GM18520 (cell line): ENCODE data around the gene CARD14.
"Not testable (repeated sequence)": the region's sequence is repeated elsewhere in the genome, so short reads cannot be mapped to it uniquely, and the experiment has no call there.

Source experiments
- ATAC-seq: cut with Tn5 transposase; IDR thresholded peaks from one replicate; pipeline ENCODE4 v1.9.1; 2021; ENCODE audit not compliant: unreplicated experiment

Gene CARD14

DNA sequence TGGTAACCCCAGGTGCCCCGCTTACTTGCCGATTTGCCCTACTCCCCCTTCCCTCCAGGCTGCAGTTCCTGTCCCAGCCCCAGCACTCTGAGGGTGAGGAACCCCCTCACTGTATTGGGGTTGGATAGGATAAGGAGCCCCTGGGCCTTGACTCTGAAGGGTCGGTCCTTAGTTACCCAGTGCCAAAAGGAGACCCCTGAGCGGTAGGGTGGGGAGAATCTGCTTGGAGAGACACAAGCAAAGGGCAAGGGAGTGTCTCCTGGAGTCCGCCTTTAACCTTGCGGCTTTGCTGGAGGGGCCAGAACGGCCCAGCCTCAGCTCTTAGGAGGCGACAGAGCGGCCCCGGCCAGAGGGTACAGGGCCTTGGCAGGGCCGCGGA lies 13.0 kb downstream of the CARD14 start:
- no peak for ATAC-seq

DNA sequence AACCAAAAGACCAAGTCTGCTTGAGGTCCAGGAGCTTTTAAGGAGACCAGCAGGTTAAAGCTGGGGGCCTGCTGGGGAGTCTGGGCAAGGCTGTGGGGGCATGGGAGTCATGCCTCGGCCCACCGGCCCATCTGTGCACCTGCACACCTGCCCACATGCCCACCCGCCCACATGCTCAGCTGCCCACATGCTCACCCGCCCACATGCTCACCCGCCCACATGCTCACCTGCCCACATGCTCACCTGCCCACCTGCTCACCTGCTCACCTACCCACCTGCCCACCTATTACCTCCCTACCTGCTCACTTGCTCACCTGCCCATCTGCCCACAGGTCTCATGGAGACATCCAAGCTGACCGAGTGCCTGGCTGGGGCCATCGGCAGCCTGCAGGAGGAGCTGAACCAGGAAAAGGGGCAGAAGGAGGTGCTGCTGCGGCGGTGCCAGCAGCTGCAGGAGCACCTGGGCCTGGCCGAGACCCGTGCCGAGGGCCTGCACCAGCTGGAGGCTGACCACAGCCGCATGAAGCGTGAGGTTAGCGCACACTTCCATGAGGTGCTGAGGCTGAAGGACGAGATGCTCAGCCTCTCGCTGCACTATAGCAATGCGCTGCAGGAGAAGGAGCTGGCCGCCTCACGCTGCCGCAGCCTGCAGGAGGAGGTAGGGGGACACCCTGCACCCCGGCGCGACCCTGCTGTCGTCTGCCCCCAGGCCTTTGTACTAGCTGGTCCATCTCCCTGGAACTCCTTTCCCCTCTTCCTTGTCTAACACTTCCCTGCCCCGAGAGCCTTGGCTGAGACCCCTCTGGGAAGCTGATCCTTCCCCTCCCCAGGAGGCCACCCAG lies 14.0 kb downstream of the CARD14 start:
- no peak for ATAC-seq

DNA sequence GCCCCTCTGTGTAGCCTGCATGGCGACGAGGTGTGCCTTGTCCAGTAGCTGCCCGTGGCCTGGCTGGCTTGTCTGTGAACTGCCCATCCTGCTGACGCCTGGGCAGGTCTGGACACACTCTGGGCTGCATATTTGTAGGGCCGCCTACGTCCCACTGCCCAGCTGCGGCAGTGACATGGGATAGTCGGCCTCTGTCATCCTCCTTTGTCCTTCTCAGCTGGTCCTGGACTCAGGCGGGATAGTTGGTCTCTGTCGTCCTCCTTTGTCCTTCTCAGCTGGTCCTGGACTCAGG lies 14.5 kb downstream of the CARD14 start:
- no peak for ATAC-seq

DNA sequence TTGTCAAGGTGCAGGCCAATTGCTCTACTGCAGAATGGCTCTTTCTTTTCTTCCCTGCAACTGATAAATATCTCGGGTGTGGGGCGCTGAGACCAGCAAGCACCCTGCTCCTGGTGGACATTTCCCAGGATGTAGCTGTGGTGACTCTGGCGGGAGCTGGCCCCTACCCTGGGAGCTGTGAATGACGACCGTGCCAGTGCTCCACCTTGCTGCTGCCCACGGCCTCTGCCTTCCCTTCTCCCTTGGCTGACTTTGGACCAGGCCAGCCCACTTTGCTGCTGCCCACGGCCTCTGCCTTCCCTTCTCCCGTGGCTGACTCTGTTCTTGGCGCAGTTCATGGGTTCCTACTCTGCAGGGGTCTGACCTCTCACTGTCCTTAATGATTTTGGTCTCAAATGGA lies 16.1 kb downstream of the CARD14 start:
- no peak for ATAC-seq

DNA sequence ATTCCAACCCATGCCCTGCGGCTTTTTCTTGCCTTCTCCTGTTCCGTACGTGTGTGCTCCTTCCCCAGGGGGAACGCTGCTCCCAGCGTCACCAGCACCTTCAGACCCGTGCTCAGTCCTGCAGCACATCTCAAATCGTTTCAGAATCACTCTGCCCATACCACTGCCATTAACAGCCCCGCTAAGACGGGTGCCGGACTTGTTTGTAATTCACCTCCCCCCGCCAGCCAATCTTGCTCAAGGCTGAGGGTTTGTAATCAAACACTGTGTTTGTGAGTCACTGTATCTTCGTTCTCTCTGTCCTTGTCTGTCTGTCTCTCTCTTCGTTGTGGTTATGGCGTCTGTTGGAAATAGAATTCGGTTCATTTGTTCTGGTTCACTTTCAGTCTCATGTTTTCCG lies 17.3 kb downstream of the CARD14 start:
- no peak for ATAC-seq

DNA sequence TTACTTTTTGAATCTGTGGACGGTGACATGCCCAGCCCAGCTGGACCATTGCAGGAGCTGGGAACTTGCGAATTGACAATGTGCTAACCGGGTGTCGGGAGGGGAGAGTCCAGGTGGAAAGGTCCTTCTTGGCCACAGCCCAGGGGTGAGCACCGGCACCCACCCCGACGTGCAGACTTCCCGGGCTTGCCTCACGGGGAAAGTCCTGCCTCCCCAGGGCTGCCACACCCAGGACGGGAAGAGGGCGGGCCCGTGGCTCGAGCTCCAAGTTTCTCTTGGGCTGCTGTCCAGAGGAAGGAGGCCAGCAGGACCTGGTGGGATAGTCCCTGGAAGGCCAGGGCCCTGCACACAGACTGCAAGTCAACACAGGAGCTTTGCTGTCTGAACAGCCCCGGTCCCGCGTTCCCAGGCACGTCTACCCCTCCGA lies 17.7 kb downstream of the CARD14 start:
- ATAC-seq = no peak

DNA sequence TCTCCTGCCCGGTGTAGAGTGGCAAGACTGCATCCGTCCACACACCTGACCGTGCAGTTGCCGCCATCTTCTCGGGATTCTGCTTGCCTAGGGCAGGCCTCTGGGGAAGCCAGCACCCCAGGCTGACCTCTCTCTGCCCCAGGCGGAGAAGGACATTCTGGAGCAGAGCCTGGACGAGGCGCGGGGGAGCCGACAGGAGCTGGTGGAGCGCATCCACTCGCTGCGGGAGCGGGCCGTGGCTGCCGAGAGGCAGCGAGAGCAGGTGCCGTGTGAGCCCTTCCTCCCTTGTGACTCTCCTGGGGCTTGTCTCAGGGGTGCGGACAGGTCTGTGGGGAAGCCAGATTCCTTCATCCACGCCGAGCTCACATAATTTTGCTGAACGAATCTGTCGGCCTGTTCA lies 19.8 kb downstream of the CARD14 start:
- ATAC-seq = no peak

DNA sequence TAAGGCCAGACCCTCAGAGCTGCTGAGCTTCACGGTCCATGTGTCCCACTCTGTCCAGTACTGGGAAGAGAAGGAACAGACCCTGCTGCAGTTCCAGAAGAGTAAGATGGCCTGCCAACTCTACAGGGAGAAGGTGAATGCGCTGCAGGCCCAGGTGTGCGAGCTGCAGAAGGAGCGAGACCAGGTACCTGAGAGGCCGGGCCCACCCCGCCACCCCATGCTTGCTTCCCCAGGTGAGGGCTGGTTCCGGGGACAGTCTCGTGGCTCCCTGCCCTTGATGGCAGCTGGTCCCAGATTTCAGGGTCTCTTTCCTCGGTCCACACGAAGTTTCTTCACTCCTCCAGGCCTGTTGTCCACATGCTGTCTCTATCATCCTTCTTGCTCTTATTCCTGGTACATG lies 20.9 kb downstream of the CARD14 start:
- ATAC-seq = no peak

DNA sequence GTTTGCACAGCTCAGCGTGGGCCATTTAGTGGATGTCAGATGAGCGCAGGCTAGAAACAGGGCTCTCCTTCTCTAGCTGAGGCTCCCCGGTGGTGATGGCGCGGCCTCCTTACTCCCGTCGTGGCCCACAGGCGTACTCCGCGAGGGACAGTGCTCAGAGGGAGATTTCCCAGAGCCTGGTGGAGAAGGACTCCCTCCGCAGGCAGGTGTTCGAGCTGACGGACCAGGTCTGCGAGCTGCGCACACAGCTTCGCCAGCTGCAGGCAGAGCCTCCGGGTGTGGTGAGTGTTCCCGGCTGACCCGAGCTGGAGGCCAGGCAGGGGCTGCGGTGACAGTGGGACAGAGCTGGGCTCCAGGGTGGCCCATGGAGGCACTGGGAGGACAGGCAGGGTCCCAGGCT lies 21.4 kb downstream of the CARD14 start:
- no peak for ATAC-seq

DNA sequence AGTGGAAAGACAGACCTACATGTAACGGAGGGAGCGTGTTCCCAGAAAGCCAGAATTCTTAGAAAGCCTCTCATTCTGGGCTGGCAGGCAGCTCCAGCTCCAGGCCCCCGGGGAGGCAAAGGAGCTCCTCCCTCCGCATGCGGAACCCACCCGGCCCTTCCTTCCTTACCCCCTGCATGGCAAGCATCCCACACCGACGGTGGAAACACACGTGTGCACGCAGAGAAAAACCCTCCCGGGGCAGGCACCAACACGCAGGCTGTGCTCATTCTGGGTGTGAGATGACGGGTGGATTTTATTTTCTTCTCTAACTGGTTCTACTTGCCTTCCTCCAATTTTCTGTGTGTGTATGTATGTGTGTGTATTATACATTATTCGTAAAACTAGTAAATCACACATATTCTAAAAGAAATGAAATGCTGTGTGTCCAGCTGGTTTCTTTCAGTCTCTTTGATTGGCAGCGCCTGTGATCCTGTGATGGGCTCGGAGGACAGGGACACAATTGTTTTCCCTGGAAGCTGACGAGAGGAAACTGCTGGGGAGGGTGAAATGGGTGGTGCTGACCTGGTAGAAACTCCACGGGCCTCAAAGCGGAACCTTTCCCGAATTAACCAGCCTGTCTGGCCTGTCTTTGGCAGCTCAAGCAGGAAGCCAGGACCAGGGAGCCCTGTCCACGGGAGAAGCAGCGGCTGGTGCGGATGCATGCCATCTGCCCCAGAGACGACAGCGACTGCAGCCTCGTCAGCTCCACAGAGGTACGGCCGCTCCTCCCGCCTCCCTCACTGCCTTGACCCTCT lies 22.2 kb downstream of the CARD14 start:
- no peak for ATAC-seq

DNA sequence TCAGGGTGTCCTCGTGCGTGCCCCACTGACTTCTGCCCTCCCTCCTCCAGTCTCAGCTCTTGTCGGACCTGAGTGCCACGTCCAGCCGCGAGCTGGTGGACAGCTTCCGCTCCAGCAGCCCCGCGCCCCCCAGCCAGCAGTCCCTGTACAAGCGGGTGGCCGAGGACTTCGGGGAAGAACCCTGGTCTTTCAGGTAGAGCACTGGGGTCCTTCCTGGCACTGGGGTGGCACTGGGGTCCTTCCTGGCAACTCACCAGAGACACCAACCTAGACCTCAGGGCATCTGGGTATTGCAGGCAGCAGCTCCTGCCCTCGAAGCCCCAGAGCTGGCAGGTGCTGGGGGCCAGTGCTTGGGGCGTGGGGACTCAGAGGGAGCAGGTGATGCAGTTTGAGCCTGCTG lies 25.3 kb downstream of the CARD14 start:
- no peak for ATAC-seq

DNA sequence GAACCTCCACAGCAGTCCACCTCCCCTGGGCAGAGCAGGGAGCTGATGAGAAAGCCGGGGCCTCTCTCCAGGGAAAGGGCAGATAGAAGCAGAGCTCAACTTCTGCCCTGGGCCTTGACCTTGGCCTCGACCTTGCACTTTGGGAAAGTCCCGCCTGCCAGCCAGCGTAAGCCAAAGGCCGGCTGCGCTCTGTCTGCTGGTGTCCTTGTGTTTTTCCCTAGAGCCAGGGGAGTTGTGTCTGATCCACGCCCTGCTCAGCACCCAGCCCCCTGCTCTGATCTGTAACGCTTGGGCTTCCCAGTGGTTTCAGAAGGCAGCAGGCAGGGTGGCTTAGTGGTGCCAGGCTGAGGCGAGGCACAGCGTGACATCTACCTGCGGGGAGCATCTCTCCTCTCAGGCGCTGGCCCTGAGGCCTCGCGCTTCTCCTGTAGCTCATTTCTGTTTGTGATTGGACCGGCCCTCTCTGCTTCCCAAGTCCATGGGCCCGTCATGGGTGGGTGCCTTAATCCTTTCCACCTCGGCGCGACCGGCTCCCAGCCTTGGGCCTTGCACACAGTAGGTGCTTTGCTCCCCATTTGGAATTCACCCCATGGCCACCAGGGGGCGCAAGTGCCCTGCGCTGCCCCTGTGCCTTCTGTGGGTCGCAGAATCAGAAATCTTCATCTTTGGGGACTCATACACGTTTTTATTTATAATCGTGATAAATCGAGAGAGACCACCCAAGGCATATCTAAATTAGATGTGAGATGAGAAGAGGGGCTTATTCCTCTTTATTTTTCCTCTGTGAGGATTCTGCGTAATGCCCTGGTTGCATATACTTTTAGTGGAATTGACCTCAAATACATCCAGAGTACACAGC lies 26.1 kb downstream of the CARD14 start:
- no peak for ATAC-seq

DNA sequence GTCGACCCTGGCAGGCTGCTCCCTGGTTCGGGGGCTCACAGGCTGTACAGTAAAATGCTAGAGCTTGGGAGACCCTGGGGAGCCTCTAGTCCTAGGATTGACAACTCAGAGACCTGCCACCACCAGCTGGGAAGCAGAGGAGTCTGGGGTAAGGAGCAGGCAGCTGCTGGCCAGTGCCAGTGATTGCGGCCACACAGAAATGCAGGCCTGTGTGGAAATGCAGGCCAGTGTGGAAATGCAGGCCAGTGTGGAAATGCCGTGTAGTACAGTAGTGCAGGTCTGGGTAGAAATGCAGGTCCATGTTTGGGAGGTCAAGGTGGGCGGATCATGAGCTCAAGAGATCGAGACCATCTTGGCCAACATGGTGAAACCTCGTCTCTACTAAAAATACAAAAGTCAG lies 26.8 kb downstream of the CARD14 start:
- ATAC-seq = no peak

DNA sequence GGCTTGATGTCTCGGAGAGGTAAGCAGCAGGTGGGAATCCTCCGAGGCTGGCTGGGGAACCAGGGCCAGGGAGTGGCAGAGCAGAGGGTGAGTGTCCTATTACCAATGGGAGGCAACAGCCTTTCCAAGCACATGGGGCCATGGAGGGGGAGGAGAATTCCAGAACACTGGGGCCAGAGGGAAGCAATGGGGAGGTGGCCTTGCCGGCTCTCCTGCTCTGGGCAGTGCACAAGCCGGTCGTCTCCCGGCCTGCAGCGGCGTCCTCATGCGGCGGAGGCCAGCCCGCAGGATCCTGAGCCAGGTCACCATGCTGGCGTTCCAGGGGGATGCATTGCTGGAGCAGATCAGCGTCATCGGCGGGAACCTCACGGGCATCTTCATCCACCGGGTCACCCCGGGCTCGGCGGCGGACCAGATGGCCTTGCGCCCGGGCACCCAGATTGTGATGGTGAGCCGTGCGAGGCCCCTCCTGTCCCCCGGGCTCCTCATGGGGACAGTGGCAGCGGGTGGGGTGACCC lies 28.4 kb downstream of the CARD14 start:
- ATAC-seq = no peak

DNA sequence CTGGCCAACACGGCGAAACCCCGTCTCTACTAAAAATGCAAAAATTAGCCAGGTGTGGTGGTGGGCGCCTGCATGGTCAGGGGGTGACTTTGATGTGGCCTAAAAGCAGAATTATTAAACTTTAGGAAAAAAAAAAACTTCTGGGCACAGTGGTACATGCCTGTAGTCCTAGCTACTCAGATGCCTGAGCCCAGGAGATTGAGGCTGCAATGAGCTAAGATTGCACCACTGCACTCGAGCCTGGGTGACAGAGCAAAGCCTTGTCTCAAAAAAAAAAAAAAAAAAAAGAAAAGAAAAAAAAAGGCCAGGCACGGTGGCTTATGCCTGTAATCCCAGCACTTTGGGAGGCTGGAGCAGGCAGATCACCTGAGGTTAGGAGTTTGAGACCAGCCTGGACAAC lies 29.5 kb downstream of the CARD14 start:
- ATAC-seq = not testable (repeated sequence)

DNA sequence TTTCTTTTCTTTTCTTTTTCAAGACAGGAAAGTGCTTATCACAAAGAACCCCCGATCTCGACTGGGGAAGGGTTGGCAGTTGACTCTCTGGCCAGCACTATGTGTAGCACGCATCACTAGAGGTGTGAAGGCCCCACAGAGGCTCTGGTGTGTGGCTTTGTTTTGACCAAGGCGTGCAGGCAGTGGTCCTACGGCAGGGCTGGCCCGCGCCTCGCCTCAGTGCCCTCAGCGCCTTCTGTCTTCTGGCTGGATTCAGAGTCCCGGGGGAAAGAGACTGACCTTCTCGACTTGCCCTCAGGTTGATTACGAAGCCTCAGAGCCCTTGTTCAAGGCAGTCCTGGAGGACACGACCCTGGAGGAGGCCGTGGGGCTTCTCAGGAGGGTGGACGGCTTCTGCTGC lies 31.6 kb downstream of the CARD14 start:
- ATAC-seq = no peak

DNA sequence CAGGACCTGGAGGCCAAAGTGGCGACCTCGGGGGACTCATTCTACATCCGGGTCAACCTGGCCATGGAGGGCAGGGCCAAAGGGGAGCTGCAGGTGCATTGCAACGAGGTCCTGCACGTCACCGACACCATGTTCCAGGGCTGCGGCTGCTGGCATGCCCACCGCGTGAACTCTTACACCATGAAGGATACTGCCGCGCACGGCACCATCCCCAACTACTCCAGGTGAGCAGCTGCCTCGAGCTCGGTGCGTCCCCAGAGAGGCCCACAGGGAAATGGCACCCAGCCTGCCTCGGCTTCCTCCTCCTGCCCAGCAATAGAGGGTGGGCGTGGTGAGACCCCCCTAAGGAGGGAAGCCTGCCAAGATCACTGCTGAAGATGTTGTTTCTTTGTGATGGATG lies 32.4 kb downstream of the CARD14 start:
- ATAC-seq = no peak

DNA sequence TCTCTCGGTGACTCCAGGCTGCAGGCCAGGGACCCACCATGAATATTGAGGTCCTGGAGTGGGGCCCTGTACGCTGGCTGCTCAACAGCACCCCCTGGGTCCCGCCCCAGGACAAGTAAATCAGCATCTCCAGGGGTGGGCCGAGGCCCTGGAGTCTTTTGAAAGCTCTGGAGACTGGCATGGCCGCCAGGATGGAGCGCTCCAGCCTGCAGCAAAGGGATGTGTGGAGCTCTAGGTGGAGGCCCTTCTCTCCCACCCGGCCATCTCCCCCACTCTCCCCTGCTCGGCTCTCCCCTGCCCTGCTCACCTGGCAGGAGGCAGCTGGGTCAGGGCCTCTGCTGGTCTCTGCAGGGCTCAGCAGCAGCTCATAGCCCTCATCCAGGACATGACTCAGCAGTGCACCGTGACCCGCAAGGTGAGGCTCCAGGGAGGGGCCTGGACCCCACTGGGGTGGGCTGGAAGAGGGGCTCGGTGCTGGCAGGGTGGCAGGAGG lies 33.7 kb downstream of the CARD14 start:
- no peak for ATAC-seq

DNA sequence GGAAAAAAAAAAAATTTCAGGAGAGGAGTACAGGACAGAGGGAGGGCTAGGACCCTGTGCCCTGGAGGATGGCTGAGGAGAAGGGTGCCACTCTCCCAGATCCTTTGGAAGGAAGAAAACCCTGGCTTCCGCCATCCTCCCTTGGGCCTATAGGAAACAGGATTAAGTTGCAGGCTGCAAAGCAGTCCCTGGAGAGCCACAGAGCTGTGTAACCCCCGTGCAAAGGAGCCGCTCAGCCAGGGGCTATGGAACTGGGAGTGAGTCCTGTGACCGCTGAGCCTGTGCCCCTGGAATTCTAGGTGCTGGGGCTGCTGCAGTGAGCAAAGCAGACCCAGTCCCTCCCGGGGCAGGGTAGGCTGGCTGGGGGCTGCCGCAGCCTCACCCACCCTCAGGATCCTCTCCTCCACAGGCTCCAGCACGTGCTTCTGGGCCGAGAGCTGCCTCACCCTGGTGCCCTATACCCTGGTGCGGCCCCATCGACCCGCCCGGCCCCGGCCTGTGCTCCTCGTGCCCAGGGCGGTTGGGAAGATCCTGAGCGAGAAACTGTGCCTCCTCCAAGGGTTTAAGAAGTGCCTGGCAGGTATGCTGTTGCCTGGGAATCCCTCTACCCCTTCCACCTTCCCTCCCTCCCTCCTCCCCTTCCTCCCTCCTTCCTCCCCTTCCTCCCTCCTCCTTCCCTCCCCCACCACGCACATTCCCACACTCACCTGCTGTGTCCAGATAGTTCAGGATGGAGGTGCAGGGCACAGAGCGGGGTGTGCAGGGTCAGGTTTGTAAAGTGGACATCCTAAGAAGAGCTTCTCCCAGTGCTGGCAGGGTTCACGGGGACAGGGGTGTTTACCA lies 35.0 kb downstream of the CARD14 start:
- ATAC-seq = no peak

DNA sequence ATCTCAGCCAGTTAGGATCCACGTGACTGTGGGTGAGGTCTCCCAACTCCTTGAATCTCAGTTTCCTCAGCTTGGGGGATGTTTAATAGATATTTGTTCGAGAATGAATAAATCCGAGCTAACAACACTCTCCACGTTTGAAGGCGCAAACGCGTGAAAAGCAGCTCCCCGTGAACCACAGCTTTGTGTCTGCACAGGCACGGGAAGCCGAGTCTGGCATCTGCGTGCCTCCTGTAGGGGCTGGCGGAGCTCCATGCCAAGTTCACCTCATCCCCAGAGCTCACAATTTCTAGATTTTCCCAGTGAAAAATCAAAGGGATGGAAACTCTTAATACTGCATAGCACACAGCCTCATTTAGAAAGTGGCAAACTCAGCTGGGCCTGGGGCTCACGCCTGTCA lies 36.0 kb downstream of the CARD14 start:
- ATAC-seq = no peak
